H1 (cell line): ENCODE measurements around the gene DPF1. TPM values are rescaled to one million over a fixed set of nuclear protein-coding genes. Genes with fewer than 3 reads are reported as not detected.

Experiments used
- CTCF ChIA-PET: fragments of 300-600 bp; sonication (Branson Sonifier 250); formaldehyde crosslinking; loops from one replicate; lab custom pipeline; 2021; ENCODE audit not compliant: partially characterized antibody; lab: Charles Lee
- POLR2A ChIA-PET: fragments of 300-600 bp; sonication (Branson Sonifier 250); formaldehyde crosslinking; loops from one replicate; lab custom pipeline; 2021; ENCODE audit warnings: inconsistent platforms; ENCODE audit not compliant: partially characterized antibody; lab: Charles Lee
- DNase-seq, 2 experiments: peaks; one replicate each; pipeline versions ENCODE4 v3.0.0 to v3.0.0-alpha.2; 2010 to 2022; ENCODE audit warnings: low spot score in 2 of 2, low read depth in 1 of 2, mixed read lengths in 1 of 2
- FAIRE-seq: peaks from 2 replicates; lab custom pipeline; 2011; peaks lifted over from hg19 to GRCh38; lab: Jason Lieb, UNC
- H2AFZ ChIP-seq: 2 replicates; pipeline ENCODE4 v1.8.1; 2012; ENCODE audit warnings: low read length, inconsistent platforms
- H2AK5ac ChIP-seq: 2 replicates; pipeline ENCODE4 v1.6.1; 2013; ENCODE audit warnings: low read depth, low read length
- H2BK120ac ChIP-seq: replicated peaks from 2 replicates; pipeline ENCODE3; 2013; ENCODE audit warnings: low read depth, low read length, inconsistent platforms
- H2BK12ac ChIP-seq: 2 replicates; pipeline ENCODE4 v1.6.1; 2013; ENCODE audit warnings: low read depth, low read length
- H2BK15ac ChIP-seq: 2 replicates; pipeline ENCODE4 v1.6.1; 2013; ENCODE audit warnings: low read length
- H2BK20ac ChIP-seq: 2 replicates; pipeline ENCODE4 v1.6.1; 2013; ENCODE audit warnings: low read length
- H2BK5ac ChIP-seq: 2 replicates; pipeline ENCODE4 v1.6.1; 2013; ENCODE audit warnings: low read depth, low read length
- H3K14ac ChIP-seq: 2 replicates; pipeline ENCODE4 v1.6.1; 2013; ENCODE audit warnings: inconsistent platforms; ENCODE audit not compliant: insufficient read length
- H3K18ac ChIP-seq: 2 replicates; pipeline ENCODE4 v1.6.1; 2013; ENCODE audit warnings: low read length; ENCODE audit errors: extremely low read depth
- H3K23ac ChIP-seq: 2 replicates; pipeline ENCODE4 v1.6.1; 2013; ENCODE audit warnings: inconsistent platforms; ENCODE audit not compliant: insufficient read length
- H3K23me2 ChIP-seq: 2 replicates; pipeline ENCODE4 v1.6.1; 2013; ENCODE audit warnings: low read depth, low read length
- H3K27ac ChIP-seq: 2 replicates; pipeline ENCODE4 v1.6.1; 2011; ENCODE audit warnings: low read depth, low read length, inconsistent platforms
- H3K27me3 ChIP-seq, 4 experiments: replicated peaks in 1 of 4; 1 replicate in 1 of 4; 2 replicates in 3 of 4; pipeline versions ENCODE4 v1.6.1 to v1.8.1; 2011 to 2013; ENCODE audit warnings: low read length in 3 of 4, mild to moderate bottlenecking in 3 of 4, inconsistent platforms in 2 of 4, mixed read lengths in 2 of 4, moderate library complexity in 1 of 4; ENCODE audit not compliant: control insufficient read depth in 3 of 4, insufficient read depth in 3 of 4; ENCODE audit errors: extremely low read depth in 1 of 4
- H3K36me3 ChIP-seq, 4 experiments: 2 replicates each; pipeline versions ENCODE4 v1.6.1 to v1.8.1; 2011 to 2013; ENCODE audit warnings: mild to moderate bottlenecking in 4 of 4, low read length in 3 of 4, moderate library complexity in 2 of 4, control low read depth in 1 of 4, inconsistent platforms in 1 of 4; ENCODE audit not compliant: insufficient read depth in 4 of 4, control insufficient read depth in 2 of 4
- H3K4ac ChIP-seq: replicated peaks from 2 replicates; pipeline ENCODE3; 2013; ENCODE audit warnings: low read length, low read depth, mixed read lengths, inconsistent platforms; ENCODE audit not compliant: insufficient read length
- H3K4me1 ChIP-seq, 4 experiments: replicated peaks in 1 of 4; 1 replicate in 1 of 4; 2 replicates in 3 of 4; pipeline versions ENCODE4 v1.6.1 to v1.8.1; 2011 to 2013; ENCODE audit warnings: low read length in 3 of 4, inconsistent platforms in 2 of 4, mixed read lengths in 1 of 4; ENCODE audit not compliant: insufficient read depth in 4 of 4, control insufficient read depth in 3 of 4
- H3K4me2 ChIP-seq, 2 experiments: 2 replicates each; pipeline versions ENCODE4 v1.6.1 to v1.8.1; 2011 to 2013; ENCODE audit warnings: low read depth in 2 of 2, low read length in 2 of 2, control low read depth in 1 of 2, inconsistent platforms in 1 of 2, mild to moderate bottlenecking in 1 of 2; ENCODE audit not compliant: insufficient read depth in 1 of 2
- H3K4me3 ChIP-seq, 4 experiments: fragments of 200-600, 300-600 bp in 1 of 4; sonication (generic), shearing (Covaris generic), sonication (Bioruptor Twin) in 1 of 4; 2 replicates each; pipeline versions ENCODE4 v1.5.1 to v1.8.1; 2011 to 2016; ENCODE audit warnings: low read length in 4 of 4, low read depth in 3 of 4, control low read depth in 2 of 4, inconsistent platforms in 2 of 4, mild to moderate bottlenecking in 2 of 4, mixed read lengths in 1 of 4, moderate library complexity in 1 of 4; ENCODE audit not compliant: insufficient read depth in 2 of 4; ENCODE audit errors: extremely low read depth in 1 of 4
- H3K56ac ChIP-seq: replicated peaks from 2 replicates; pipeline ENCODE3; 2013; ENCODE audit warnings: low read depth, mild to moderate bottlenecking, mixed read lengths, low read length, inconsistent platforms; ENCODE audit not compliant: insufficient read length
- H3K79me1 ChIP-seq: 2 replicates; pipeline ENCODE4 v1.6.1; 2013; ENCODE audit warnings: low read depth, low read length, control low read depth
- H3K79me2 ChIP-seq, 2 experiments: 2 replicates each; pipeline versions ENCODE4 v1.6.1 to v1.8.1; 2012 to 2013; ENCODE audit warnings: low read length in 2 of 2, mild to moderate bottlenecking in 2 of 2, inconsistent platforms in 1 of 2; ENCODE audit not compliant: insufficient read depth in 2 of 2, control insufficient read depth in 1 of 2
- H3K9ac ChIP-seq, 4 experiments: replicated peaks in 1 of 4; 1 replicate in 1 of 4; 2 replicates in 3 of 4; pipeline versions ENCODE4 v1.6.1 to v1.8.1; 2011 to 2013; ENCODE audit warnings: low read depth in 3 of 4, low read length in 3 of 4, control low read depth in 2 of 4, mild to moderate bottlenecking in 2 of 4, moderate library complexity in 2 of 4, inconsistent platforms in 1 of 4; ENCODE audit errors: extremely low read depth in 1 of 4
- H3K9me3 ChIP-seq, 2 experiments: 2 replicates each; pipeline versions ENCODE4 v1.6.1 to v1.8.1; 2012 to 2013; ENCODE audit warnings: mild to moderate bottlenecking in 2 of 2, moderate library complexity in 2 of 2, control low read depth in 1 of 2, inconsistent platforms in 1 of 2, low read depth in 1 of 2, low read length in 1 of 2, mixed read lengths in 1 of 2; ENCODE audit not compliant: insufficient read depth in 2 of 2
- H4K20me1 ChIP-seq, 2 experiments: replicated peaks in 1 of 2; 2 replicates each; pipeline versions ENCODE3 to v1.8.1; 2011 to 2013; ENCODE audit warnings: inconsistent platforms in 2 of 2, low read length in 2 of 2, mild to moderate bottlenecking in 1 of 2; ENCODE audit not compliant: insufficient read depth in 2 of 2, control insufficient read depth in 1 of 2
- H4K5ac ChIP-seq: 2 replicates; pipeline ENCODE4 v1.6.1; 2013; ENCODE audit warnings: low read length, low read depth, mixed read lengths, inconsistent platforms; ENCODE audit not compliant: insufficient read length
- H4K8ac ChIP-seq: 2 replicates; pipeline ENCODE4 v1.8.0; 2013; ENCODE audit warnings: mild to moderate bottlenecking, moderate library complexity, low read length, inconsistent platforms; ENCODE audit not compliant: insufficient read depth; ENCODE audit errors: extremely low read depth
- H4K91ac ChIP-seq: replicated peaks from 2 replicates; pipeline ENCODE3; 2013; ENCODE audit warnings: low read length, mixed read lengths, inconsistent platforms; ENCODE audit not compliant: insufficient read length
- KDM5A ChIP-seq: fragments of 200-600 bp; IDR thresholded peaks from 2 replicates; pipeline ENCODE4 v1.7.1; 2012; ENCODE audit warnings: mild to moderate bottlenecking, low read length, inconsistent platforms, mixed read lengths
- RNF2 ChIP-seq: fragments of 200-900, 300-1000 bp; sonication (generic); IDR thresholded peaks from 2 replicates; pipeline ENCODE4 v1.7.1; 2016; ENCODE audit warnings: borderline replicate concordance, low read depth, mild to moderate bottlenecking, antibody characterized with exemption, low read length; ENCODE audit not compliant: poor library complexity, severe bottlenecking; ENCODE audit errors: missing control alignments
- WGBS, 2 experiments: shearing (Covaris generic) in 1 of 2; methylation state at CpG; one replicate each; pipeline versions ENCODE4 v1.1.6 to v1.1.7; 2013 to 2015; ENCODE audit warnings: low lambda C conversion rate in 2 of 2, mixed read lengths in 2 of 2, inconsistent platforms in 1 of 2, low coverage in 1 of 2, missing lambda C conversion rate in 1 of 2; ENCODE audit not compliant: insufficient replicate concordance in 2 of 2, insufficient coverage in 1 of 2, insufficient read length in 1 of 2; ENCODE audit errors: extremely low coverage in 1 of 2, missing lambda C conversion rate in 1 of 2; 5-methylcytosine and 5-hydroxymethylcytosine counted together
- polyA plus RNA-seq, 7 experiments: library from polyadenylated mRNA; depleted of rRNA in 3 of 7; stranded (reverse) in 5 of 7; unstranded in 2 of 7; fragments of >200 nt in 5 of 7; fragments of 200-250 nt in 2 of 7; gene quantifications; 1 replicate in 5 of 7; 2 replicates in 1 of 7; 4 replicates in 1 of 7; pipeline versions ENCODE4 v1.2.1 to v1.2.3, GENCODE V29; 2011 to 2013; ENCODE audit warnings: missing spikeins in 2 of 7, mixed read lengths in 2 of 7
- total RNA-seq: library from RNA; stranded (reverse); fragmentation: NEBNext Ultra II Directional; extraction: Animal tissue kit (Norgen Biotek cat#: 25700); gene quantifications from 2 replicates; pipeline ENCODE4 v1.2.1, GENCODE V29; 2021
- TF ChIP-seq, protein P1 (sequence below), 3 experiments: IDR thresholded peaks; 1 replicate in 2 of 3; 2 replicates in 1 of 3; pipeline versions ENCODE4 v1.5.1 to v1.6.1; 2011; ENCODE audit warnings: low read length in 3 of 3, mild to moderate bottlenecking in 3 of 3, inconsistent platforms in 2 of 3, low read depth in 1 of 3, moderate library complexity in 1 of 3; ENCODE audit not compliant: insufficient read depth in 1 of 3; ENCODE audit errors: control extremely low read depth in 1 of 3

Gene DPF1
- total and polyA plus RNA-seq, 2 of the 8 experiments (the other 6 are each of a cell fraction or from before 2014, with no cell fraction given): 12.9 to 15.6 TPM

DNA sequence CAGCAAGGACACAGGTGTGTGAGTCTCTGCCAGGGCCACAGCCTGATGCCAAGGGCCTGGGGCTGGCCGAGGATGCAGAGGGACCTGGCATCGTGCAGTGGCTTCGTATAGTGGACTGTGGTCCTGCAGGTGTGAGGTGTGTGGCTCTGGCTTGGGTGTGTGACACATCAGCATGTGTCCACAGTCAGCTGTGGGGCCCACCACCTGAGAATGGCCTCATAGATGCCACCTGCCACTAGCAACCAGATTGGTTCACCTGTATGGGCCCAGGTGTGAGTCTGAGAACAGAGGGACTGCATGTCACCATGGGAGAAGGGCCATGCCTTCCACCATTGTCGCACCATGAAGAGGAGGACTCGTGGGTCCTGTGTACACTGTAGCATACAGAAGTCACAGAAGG is 29.8 kb upstream of the DPF1 start:
- Histone ChIP-seq H3K23ac (no peak overlapping the region), H3K27me3 (peaks cover 0 to 16% (median 12%) of the 10 kb centered on the region in 4 experiments; a peak in 4 of 7 replicates), H3K23me2 (peaks cover 8% of the 10 kb centered on the region; the same call in 1 of the 2 replicates), H3K36me3 (no peaks in the 10 kb centered on the region), H4K20me1 (peaks cover 0 to 2% of the 10 kb centered on the region in 2 experiments), H3K79me2 (no peaks in the 10 kb centered on the region), H3K56ac (no peak overlapping the region), H3K14ac (no peak overlapping the region), H3K4ac (peak overlapping the region; percentile 81), H2BK5ac (no peak overlapping the region), H2BK20ac (no peak overlapping the region), H3K27ac (no peak overlapping the region), H2BK15ac (peak overlapping the region; percentile 72; the same call in 1 of the 2 replicates), H3K9me3 (no peaks in the 10 kb centered on the region), H4K8ac (0 out of 2 replicates have a peak overlapping the region, but pooled peaks have one; percentile 53), H2AFZ (no peak overlapping the region), H4K5ac (no peak overlapping the region), H4K91ac (peak overlapping the region; percentile 66), H2BK120ac (no peak overlapping the region), H3K4me3 (no peak overlapping the region), H3K18ac (peak overlapping the region; percentile 62; the same call in 1 of the 2 replicates), H3K79me1 (0 out of 2 replicates have a peak, but pooled peaks cover 2% of the 10 kb centered on the region), H2AK5ac (peak overlapping the region; percentile 25; the same call in 1 of the 2 replicates), H3K9ac (no peak overlapping the region; a peak in 1 of 7 replicates), H2BK12ac (peak overlapping the region; percentile 90; the same call in 1 of the 2 replicates), H3K4me1 (peaks cover 10 to 41% (median 24%) of the 10 kb centered on the region in 4 experiments), H3K4me2 (peak overlapping the region; percentile 4 to 16; a peak in 2 of 4 replicates)
- no peak for TF ChIP-seq RNF2
- TF ChIP-seq KDM5A: no peak
- TF ChIP-seq, protein P1, sequence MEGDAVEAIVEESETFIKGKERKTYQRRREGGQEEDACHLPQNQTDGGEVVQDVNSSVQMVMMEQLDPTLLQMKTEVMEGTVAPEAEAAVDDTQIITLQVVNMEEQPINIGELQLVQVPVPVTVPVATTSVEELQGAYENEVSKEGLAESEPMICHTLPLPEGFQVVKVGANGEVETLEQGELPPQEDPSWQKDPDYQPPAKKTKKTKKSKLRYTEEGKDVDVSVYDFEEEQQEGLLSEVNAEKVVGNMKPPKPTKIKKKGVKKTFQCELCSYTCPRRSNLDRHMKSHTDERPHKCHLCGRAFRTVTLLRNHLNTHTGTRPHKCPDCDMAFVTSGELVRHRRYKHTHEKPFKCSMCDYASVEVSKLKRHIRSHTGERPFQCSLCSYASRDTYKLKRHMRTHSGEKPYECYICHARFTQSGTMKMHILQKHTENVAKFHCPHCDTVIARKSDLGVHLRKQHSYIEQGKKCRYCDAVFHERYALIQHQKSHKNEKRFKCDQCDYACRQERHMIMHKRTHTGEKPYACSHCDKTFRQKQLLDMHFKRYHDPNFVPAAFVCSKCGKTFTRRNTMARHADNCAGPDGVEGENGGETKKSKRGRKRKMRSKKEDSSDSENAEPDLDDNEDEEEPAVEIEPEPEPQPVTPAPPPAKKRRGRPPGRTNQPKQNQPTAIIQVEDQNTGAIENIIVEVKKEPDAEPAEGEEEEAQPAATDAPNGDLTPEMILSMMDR (IDR thresholded peaks at IDR 0.05; ENCODE audit: control extremely low read depth in 1 of 3, insufficient read depth in 1 of 3, low read depth in 1 of 3, low read length in 3 of 3): no peak
- DNase-seq: no peak
- ChIA-PET POLR2A (interaction anchor here (0.7 to 3.6 kb wide), 5 partner anchors 10 to 134 kb away, joined by 3 to 19 read pairs (median 12); partner anchors contain the start of genes C19orf33, GGN and SPINT2), CTCF (interaction anchor here (0.9 to 10.2 kb wide), 3 partner anchors 10 to 98 kb away, joined by 3 to 124 read pairs (median 24); partner anchors contain the start of gene SPINT2)
- no peak for FAIRE-seq
- 83% methylated on average over 5 of the region's 5 CpGs; no CpG with 5 or more reads in 1 of the 2 experiments for WGBS, 2 experiments
